ENCODE data around the gene COLQ.
"Not testable (repeated sequence)": the region's sequence is repeated elsewhere in the genome, so short reads cannot be mapped to it uniquely, and the experiment has no call there.

COLQ gene

DNA sequence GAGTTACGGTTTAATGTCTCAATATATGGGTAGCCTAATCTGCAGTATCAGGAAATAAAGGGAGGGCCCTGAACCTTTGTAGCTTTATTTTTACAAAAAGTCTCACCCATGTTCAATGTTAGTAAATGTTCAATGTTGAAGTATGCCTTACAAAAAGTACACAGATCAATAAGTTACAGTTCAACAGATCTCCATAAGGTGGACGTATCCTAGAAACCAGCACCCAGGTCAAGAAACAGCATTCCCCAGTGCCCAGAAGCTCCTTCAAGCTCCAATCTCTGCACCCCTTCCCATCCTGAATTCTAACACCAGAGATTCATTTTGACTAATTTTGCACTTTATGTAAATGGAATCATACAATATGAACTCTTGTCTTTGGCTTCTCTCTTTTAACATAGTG lies 31.3 kb downstream of the COLQ start:
- DNase-seq (ENCODE audit: low spot score), result no peak

DNA sequence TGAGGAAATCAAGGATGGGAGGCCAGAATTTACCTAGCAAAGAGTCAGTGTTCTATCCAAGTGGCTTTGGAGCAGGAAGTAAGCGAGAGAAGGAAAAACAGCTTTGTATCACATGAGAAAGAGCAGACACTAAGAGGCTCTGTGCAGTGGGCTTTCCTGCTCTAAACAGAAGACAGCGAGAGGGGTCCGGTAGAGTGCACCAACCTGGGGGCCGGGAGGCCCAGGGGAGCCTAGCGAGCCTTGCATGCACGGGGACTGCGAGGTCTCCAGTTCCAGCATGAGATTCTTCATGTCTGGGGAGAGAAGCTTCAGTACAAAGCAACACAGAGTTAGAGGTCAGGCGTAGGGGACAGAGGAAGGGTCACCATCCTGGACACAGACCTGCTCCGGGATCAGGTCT lies 33.5 kb downstream of the COLQ start:
- no peak for DNase-seq (ENCODE audit: low spot score)

DNA sequence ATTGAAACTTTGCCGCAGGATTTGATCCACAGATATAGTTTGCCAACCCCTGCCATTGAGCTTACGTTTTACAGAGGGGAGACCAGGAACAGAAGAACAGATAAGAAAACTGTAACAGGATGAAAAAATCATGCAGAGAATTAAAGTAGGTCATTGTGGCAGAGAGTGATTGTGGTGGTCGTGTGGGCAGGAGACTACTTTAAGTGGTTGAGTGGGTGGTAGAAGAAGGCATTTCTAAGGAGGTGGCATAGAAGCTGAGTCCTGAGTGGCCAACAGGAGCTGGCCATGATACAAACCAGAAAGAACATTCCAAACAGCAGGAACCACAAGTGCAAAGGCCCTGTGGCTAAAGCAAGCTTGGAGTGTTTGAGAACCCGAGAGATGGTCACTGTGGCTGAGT lies 34.5 kb downstream of the COLQ start:
- no peak for DNase-seq (ENCODE audit: low spot score)

DNA sequence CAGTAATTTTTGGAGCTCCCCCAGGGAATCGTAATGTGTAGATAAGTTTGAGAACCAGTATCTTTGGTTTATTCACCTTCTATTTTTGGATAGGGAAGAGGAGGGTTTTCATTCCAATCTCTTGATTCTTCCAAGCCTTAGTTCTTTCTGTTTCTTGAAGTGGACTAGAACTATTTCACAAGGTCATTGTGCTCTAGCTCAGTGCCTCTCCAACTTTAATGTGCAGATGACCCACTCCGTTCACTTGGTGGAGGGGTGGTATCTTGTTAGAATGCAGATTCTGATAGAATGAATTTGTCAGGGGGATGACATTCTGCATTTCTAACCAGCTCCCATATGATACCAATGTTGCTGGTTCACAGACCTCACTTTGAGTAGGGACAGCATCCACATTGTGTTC lies 35.5 kb downstream of the COLQ start:
- DNase-seq (ENCODE audit: low spot score), result no peak

DNA sequence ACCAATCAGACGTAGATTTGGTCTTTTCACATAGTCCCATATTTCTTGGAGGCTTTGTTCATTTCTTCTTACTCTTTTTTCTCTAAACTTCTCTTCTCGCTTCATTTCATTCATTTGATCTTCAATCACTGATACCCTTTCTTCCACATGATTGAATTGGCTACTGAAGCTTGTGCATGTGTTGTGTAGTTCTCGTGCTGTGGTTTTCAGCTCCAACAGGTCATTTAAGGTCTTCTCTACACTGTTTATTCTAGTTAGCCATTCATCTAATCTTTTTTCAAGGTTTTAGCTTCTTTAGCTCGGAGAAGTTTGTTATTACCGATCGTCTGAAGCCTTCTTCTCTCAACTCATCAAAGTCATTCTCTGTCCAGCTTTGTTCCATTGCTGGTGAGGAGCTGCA lies 37.0 kb downstream of the COLQ start:
- DNase-seq (ENCODE audit: low spot score), result not testable (repeated sequence)

DNA sequence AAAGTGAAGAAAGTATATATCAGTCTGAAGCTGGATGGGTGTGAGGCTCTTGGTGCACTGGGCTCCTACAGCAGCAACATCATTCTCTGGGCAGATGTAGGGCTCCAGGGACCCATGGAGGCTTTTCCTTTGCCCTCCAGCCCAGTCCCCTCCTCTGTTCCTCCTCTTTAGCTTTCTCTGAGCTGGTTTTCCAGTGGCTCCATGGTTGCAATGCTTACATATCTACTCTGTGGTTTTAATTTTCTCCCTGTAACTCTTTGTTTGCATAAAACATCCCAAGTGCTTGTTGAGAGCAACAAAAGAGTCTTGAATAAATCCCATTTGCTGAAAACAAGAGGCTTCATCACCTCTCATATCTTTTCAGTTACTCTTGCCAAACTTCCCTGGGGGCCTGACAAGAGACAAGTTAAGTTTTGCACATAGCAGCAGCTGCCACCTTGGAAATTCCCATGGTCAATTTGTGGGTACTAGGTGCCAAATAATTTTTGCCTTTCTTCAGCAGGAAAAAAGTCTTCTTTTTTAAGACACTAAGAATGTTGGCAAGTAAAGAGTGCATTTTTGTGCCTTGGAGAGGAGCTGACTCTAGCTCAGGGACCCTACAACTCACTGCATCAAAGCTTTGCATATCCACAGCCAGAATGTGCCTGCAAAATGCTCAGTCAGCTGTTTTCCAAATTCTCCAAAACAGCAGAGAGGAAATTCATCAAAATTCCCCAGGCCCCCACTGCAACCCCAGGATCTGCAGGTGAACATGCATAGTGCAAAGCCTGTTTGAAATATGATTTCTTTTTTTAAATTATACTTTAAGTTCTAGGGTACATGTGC lies 41.9 kb downstream of the COLQ start:
- no peak for DNase-seq (ENCODE audit: low spot score)

DNA sequence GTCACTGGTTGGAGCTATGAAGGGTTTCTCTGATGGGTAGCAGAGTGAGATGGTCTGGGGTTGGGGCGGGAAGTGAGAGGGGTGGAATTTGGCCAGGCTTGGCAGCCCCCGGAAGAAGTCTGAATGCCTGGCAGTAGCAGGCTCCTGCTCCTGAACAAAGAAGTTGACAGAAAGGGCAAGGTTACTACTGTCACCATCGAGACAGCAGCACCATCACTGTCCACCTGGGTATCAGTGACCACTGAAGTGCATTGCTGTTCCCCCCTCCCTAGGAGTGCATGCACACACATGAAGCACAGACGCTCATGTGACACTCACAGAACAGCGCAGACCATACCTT lies 42.9 kb downstream of the COLQ start:
- no peak for DNase-seq (ENCODE audit: low spot score)

DNA sequence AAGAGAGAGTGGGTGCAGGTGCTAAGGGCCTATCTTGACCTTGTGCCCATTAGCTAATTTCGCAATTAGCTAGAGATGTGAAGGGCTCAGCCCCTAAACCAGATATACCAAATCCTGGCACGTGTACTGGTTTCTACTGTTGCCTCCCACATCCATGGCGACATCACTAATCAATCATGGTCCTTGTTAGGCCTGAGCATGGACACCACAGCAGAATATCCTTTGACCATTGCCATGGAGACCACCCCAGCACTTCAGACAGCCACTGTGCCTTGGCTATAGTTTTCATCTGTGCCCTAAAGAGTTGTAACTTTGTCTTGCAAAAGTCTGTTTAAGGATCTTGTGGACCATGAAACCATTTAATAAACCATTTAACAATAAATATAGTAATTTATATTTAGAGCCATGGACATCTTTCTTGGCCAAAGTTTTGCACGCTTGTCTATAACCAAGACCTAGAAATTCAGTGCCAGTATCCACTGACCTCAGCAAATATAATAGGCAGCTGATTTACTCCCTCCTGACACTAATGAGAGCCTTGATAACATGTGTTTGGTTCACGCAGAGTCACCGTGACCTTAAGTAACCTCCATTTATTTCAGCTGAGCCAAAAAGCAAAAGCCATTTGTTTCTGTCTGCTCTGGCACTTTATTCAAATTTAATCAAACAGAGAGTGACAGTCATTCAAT lies 43.4 kb downstream of the COLQ start:
- no peak for DNase-seq (ENCODE audit: low spot score)

DNA sequence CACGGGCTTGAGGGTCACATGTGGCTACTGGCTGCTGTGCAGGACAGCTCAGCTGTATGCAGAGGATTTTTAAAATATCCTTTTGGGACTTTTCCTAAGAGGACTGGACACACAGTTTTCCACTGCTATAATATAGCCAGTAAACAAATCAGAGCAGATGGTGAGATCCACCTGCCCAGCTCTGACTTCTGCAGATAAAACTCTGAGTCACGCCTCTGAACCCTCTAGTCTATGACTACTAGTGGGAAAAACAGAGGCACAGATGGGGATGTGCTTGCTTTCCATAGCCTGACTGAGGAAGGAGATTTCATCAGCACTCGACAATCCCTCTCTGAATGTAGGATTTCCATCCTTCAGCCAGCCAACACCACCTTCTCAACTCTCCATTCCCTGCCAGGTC lies 45.1 kb downstream of the COLQ start:
- DNase-seq (ENCODE audit: low spot score), result no peak

DNA sequence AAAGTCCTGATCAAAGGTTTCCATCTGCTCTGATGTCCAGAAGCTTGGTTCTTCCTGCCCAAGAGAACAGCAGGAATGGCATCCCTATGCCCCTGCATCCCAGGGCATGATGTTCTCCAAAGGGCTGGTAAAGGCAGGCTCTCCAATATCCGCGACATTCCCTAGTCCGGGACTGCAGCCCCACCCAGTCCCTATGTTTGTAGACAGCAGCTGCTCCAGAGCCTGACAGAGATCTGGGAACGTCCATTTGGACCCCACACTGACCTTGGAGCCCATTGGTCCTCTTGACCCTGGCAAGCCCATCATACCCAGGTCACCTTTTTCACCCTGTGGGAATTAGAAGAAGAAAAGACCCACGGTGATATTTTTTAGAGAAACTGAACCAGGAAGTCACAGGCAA lies 46.3 kb downstream of the COLQ start:
- DNase-seq (ENCODE audit: low spot score), result no peak

DNA sequence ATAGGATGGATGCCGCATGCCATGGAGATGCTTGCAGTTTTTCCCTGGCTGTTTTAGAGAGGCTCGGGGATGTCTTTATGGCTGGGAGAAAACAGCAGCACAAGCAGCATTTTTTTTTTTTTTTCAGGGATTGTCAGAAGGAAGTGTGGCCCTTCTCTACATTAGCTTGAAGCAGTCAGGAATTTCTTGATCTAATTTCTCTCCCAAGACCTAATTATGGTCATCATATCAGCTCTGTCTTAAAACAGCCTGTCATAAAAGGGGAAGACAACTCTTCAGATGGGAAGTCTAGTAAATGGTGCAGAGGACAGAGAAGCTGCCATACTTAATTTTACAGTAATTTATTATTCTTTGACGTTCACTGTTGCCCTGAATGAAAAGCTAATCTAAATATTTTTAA lies 49.6 kb downstream of the COLQ start:
- no peak for DNase-seq (ENCODE audit: low spot score)

DNA sequence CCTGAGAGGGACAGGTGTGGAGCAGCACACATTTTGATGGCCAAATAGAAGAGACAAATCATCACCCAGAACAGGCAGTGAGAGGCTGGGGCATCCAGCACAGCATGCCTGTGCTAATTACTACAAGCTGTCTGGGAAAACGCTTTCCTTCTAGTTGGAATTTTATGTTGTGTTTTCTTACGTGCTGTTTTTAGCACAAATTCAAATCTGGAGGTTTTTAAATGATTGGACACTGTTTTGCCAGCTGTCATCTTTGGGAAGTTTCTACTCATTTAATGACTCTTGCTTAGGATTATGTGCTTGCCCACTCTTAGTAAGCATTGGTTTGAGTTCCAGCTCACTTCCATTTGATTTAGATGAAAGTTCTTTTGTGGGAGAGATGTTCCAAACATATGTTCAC lies 50.7 kb downstream of the COLQ start:
- DNase-seq (ENCODE audit: low spot score), result no peak

DNA sequence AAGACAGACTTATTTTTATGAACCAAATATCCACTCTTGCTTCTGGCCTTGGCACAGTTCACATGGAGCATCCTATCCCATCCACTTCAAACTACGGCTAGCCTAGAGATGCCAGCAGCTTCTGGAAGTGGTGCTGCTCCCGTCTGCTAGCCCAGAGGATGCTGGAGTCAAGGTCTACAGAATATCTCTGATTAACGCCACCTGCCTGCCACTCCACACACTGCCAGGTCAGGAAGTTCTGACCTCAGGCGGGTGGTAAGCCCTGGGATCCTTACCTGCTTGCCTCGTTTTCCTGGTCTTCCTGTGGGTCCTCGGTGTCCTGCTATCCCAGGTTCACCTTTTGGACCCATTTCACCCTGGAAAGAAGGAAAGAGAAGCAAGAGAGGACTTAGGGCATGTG lies 51.2 kb downstream of the COLQ start:
- DNase-seq (ENCODE audit: low spot score), result no peak

DNA sequence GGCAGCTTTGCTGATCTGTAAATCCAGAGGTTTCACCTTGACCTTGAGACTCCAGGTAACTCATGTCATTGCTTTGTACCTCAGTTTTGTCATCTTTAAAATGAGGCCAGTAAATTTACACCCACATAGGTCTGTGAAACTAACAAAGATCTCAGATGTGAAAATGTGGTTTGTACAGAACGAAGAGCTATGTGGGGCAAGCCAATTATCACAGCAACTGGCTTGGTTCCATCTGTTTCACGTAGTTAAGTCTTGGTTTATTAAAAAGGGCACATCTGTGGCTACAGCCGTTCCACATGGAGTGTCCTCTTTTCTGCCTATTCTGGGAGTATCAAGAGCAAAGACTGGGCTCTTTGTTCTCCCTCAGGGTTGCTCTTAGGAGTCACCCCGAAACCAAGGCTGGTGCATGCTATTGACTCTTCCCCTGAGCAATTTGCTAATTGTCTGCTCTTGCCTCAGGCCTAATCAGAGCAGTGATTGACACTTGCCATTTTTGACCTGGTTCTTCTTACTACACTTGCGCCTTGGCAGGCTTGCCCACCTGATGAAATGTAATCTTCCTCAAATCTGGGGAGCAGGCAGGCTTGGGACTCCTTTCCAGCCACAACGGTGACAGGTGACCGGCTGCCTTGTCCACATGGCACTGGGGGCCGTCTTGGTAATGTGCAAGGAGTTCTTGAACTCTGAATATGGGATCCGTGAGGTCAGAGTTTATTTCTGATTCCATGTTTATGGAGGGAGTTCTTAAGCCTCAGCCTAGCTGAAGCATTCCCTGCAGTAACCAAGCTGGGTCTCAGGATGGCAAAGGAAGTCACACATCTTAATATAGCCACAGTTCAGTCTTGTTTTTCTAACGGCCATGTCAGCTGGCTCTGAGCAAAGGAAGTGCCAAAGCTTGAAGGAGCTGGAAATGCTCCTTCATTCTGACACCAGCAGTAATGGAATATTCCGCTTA lies 54.0 kb downstream of the COLQ start:
- no peak for DNase-seq (ENCODE audit: low spot score)

DNA sequence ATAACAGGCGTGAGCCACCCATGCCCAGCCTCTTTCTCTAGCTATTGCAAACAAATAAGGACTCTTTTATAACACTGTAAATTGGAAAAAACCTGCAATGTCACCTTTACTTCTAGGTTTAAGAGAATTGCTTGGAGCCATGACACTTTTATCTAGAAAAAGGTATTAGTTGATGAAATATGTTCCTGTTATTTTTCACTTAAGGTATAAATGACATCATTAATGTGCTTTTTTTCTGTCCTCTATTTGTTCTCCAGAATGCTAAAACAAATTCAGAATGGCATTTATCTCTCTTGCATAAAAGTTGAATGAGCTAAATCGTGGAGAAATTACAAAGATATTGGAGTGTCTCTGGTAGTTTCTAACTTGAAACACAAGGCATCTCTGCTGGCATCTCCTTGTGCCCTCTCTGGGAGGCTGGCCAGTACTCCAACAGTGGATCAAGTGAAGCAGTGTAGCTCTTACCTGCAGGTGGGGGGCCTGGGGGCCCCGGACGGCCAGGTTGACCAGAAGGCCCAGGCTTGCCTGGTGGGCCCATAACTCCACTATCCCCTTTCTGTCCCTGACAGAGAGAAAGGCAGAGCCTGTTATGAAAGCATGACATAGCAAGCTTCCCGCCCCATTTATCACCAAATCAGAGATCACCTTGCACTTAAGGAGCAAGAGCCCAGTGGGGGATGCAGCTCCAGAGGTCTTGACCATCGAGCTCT lies 55.5 kb downstream of the COLQ start:
- no peak for DNase-seq (ENCODE audit: low spot score)

DNA sequence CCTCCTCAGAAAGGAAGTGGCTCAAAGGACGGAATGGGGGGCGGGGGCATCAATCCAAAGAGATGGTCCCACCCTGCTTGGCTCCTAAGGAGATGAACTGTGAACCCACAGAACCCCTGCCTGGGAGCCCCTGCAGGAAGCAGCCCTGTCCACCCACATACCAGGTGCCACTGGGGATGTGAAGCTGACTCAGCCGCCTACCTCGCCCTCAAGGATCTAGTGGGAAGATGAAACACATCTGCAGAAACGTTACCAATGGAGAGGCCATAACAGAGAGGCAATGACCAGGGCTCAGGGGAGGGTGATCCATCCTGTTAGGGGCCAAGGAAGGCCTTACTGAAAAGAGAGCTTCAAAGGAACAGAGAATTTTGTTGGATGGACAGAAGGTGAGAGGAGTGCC lies 59.1 kb downstream of the COLQ start:
- no peak for DNase-seq (ENCODE audit: low spot score)

DNA sequence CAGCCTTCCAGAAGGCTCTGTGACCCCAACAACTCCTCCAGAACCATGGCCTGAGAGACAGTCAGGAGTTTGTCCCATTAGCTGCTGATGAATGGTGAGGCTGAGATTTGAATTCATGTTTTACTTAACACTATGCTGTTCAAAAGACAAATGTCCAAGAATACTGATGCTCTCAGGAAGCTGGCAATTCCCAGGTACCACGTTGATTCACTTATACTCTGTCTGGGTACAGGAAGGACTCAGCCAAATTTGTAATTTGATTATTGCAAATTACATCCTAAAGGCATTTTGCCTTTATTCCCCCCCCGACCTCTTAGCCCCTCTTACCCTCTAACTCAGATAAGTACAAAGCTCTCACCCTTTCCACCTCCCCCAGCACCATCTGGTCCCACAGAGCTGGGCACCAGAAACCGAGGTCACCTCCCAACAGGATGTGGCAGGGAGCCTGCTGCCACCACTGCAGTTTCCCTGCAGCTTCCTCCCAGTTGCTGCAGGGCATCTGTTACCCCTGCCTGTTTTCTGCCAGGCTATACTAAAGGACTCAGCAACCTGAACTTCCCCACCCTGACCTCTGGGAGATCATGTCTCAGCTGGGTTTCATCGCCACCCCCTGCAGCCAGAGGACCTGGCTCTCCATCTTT lies 60.5 kb downstream of the COLQ start:
- DNase-seq (ENCODE audit: low spot score), result no peak

DNA sequence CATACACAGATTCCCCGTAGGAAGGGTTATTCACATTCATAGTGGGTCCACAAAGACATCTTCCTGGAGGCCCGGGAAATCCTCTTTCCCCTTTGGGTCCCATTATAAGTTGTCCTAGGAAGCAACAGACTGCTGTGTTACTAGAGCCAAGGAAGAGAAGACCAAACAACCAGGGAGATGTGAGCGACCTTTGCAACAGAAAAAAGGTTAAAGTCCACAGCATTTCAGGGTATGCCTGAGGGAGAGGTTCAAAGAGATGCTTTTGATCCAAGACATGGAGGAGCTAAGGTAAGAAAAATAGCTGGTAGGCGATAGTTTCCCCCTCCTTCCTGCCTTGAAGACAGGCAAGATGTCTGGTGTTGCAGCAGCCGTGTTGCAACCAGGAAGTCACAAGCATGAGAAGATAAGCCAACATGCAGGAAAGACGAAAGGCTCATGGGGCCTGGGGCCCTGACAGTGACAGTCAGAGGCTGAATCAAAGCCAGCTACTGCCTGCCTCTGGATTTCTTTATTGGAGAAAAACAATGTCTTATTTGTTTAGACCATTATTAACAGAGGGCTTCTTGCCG lies 63.2 kb downstream of the COLQ start:
- DNase-seq (ENCODE audit: low spot score), result no peak

DNA sequence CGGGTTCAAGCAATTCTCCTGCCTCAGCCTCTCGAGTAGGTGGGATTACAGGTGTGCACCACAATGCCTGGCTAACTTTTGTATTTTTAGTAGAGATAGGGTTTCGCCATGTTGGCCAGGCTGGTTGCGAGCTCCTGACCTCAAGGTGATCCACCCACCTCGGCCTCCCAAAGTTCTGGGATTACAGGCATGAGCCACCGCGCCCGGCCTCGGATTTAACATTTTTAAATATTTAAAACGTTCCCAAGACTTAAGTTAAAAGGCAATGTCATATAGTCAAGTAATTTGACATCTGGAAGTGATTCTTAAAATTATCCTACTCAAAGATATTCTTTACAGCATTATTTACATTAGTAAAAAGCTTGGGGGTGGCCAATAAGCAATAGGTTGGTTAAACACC lies 64.6 kb downstream of the COLQ start:
- DNase-seq (ENCODE audit: low spot score), result not testable (repeated sequence)

DNA sequence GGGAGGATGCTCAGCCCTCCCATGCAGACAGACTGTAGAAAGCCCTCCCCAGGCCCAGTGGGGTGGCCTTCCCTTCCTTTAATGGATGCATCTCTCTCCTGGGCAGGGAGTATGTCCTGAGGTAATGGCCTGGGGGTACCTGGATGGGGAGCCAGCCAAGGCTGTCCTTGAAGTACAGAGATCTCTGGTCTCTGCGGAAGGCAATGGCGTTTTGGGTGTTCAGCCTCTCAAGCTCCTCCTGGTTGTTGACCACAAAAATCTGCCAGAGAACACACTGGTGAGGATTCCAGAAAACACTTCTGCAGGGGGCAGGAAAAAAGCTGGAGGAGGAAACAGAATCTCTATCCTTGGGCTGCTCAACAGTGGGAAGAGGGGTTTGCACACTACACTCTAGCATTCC lies 65.2 kb downstream of the COLQ start:
- no peak for DNase-seq (ENCODE audit: low spot score)

DNA sequence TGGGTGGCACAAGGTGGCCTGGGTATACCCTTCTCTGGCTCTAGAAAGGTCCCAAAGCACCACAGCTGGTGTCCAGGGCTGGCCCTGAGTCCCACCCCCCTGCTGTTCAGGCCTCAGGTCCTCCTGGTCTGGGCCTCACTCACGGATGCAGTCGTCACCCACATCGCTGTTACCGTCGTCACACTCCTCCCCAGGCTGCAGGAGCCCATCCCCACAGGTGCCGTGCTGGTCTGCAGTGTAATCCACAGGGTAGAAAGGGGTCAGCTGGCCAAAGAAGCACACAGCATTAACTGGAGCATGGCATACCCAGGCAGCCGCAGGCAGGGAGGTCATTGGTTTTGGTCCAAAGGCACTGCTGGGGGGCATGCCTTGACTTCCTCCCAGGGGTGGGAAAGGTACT lies 65.8 kb downstream of the COLQ start:
- no peak for DNase-seq (ENCODE audit: low spot score)
